ENCODE data around the gene SCARB2. TPM values are rescaled to one million over a fixed set of nuclear protein-coding genes. Genes with fewer than 3 reads are reported as not detected.

Gene SCARB2
- total and polyA plus RNA-seq, 2 donors (not counting 3 experiments of a cell fraction or from before 2014, with no cell fraction given) = 75.2 to 116 TPM

DNA sequence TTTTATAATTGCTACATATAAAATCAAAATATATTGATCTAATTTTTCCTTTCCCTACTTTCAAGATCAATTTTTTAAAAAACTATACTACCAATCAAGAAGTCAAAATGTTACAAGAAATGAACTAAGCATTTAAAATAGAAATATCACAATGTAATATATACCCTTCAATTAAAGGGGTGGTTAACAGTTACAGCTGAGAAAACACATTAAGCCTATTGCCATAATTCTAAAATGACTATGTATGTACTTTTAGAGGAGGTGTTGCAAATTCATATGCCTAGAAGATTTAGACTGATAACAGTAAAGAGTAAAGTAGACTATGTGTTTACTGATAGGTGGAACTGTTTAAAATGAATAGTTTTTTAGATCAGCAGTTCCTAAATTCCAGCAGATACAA is 69.1 kb downstream of the SCARB2 start:
- peaks cover 2 to 12% of the 10 kb centered on the region in 2 experiments for H3K36me3 ChIP-seq (ENCODE audit: control insufficient read depth in 2 of 2, extremely low read depth in 1 of 2, insufficient read depth in 2 of 2, low read length in 2 of 2)
- dilution Hi-C loops (cut with MboI; ENCODE audit: extremely low pct_ligation_motif_present, low sequenced_read_pairs) (no loop called here), intact Hi-C loops (cut with micrococcal nuclease) (loop anchor here (10.0 kb wide), 1 partner anchor 930 kb away; the partner anchor contains the start of gene CCNI)
- BruUV-seq (replicated peaks) = no TSS peak
- TF ChIP-seq, protein P1, sequence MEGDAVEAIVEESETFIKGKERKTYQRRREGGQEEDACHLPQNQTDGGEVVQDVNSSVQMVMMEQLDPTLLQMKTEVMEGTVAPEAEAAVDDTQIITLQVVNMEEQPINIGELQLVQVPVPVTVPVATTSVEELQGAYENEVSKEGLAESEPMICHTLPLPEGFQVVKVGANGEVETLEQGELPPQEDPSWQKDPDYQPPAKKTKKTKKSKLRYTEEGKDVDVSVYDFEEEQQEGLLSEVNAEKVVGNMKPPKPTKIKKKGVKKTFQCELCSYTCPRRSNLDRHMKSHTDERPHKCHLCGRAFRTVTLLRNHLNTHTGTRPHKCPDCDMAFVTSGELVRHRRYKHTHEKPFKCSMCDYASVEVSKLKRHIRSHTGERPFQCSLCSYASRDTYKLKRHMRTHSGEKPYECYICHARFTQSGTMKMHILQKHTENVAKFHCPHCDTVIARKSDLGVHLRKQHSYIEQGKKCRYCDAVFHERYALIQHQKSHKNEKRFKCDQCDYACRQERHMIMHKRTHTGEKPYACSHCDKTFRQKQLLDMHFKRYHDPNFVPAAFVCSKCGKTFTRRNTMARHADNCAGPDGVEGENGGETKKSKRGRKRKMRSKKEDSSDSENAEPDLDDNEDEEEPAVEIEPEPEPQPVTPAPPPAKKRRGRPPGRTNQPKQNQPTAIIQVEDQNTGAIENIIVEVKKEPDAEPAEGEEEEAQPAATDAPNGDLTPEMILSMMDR (IDR thresholded peaks at IDR 0.05; ENCODE audit: extremely low read depth in 1 of 2, insufficient read depth in 1 of 2, low read depth in 1 of 2, low read length in 2 of 2) = no peak
- no peak for TF ChIP-seq POLR2A (IDR thresholded peaks at IDR 0.05; ENCODE audit: low read depth, low read length)
- TF ChIP-seq MYC (IDR thresholded peaks at IDR 0.05; ENCODE audit: low read depth, low read length) = no peak
- H4K20me1 ChIP-seq (replicated peaks; ENCODE audit: control insufficient read depth, extremely low read depth, insufficient read depth, low read length) = peaks cover 9% of the 10 kb centered on the region
- H3K9me1 ChIP-seq (replicated peaks; ENCODE audit: control insufficient read depth, extremely low read depth, insufficient read depth, low read length) = no peaks in the 10 kb centered on the region
- H3K4me3 ChIP-seq (replicated peaks in 1 of 3; ENCODE audit: insufficient read depth in 1 of 3, low read depth in 1 of 3, low read length in 3 of 3) = no peak overlapping the region
- ChIA-PET CTCF (interaction anchor here (1.0 kb wide), 1 partner anchor 148 kb away, joined by 3 read pairs; no protein-coding TSS in a partner anchor), POLR2A (no interaction called here)
- no peak overlapping the region for H2AFZ ChIP-seq (ENCODE audit: low read depth, low read length)
- no peak for DNase-seq (ENCODE audit: low read depth, low spot score)
- no peak overlapping the region for H3K27ac ChIP-seq (ENCODE audit: insufficient read depth, low read depth, low read length)
- peaks cover 59% of the 10 kb centered on the region for H3K79me2 ChIP-seq (ENCODE audit: control insufficient read depth, insufficient read depth, low read length)
- no peaks in the 10 kb centered on the region for H3K27me3 ChIP-seq (ENCODE audit: control insufficient read depth in 2 of 2, insufficient read depth in 2 of 2, low read length in 2 of 2)
- no peak overlapping the region for H3K4me2 ChIP-seq (ENCODE audit: insufficient read depth, low read length)
- H3K4me1 ChIP-seq (ENCODE audit: control insufficient read depth, extremely low read depth, insufficient read depth, low read length) = peaks cover 23% of the 10 kb centered on the region
- no peak overlapping the region for H3K9ac ChIP-seq (replicated peaks; ENCODE audit: extremely low read depth, insufficient read depth, low read length)
- H3K9me3 ChIP-seq (replicated peaks; ENCODE audit: control insufficient read depth, insufficient read depth, low read length) = no peaks in the 10 kb centered on the region
- FAIRE-seq = no peak

DNA sequence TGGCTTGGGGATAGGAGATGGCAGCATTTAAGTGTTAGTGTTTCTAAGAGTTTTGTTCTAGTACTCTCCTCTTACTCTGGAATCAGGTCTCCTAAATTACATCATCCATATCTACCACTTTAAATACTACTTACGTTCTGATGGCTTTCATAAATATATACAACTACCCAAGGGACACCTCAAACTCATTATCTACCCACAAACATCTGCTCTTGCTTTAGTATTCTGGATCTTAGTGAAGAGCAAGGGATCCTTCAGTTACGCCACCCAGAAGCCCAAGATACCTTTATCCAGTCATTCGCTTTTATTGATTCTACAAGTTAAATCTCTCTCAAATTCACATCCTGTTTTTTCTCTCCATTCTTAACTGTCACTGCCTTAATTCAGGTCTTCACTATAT is 72.4 kb downstream of the SCARB2 start:
- H2AFZ ChIP-seq (ENCODE audit: low read depth, low read length) = no peak overlapping the region
- dilution Hi-C loops (cut with MboI; ENCODE audit: extremely low pct_ligation_motif_present, low sequenced_read_pairs) = no loop called here

More for the DNA sequence above, 72.4 kb downstream of the SCARB2 start:
- Histone ChIP-seq H3K27ac (ENCODE audit: insufficient read depth, low read depth, low read length) (no peak overlapping the region), H3K36me3 (ENCODE audit: control insufficient read depth in 2 of 2, extremely low read depth in 1 of 2, insufficient read depth in 2 of 2, low read length in 2 of 2) (peaks cover 6 to 18% of the 10 kb centered on the region in 2 experiments), H4K20me1 (replicated peaks; ENCODE audit: control insufficient read depth, extremely low read depth, insufficient read depth, low read length) (peaks cover 8% of the 10 kb centered on the region), H3K9me1 (replicated peaks; ENCODE audit: control insufficient read depth, extremely low read depth, insufficient read depth, low read length) (no peaks in the 10 kb centered on the region), H3K4me1 (ENCODE audit: control insufficient read depth, extremely low read depth, insufficient read depth, low read length) (peaks cover 3% of the 10 kb centered on the region), H3K27me3 (ENCODE audit: control insufficient read depth in 2 of 2, insufficient read depth in 2 of 2, low read length in 2 of 2) (no peaks in the 10 kb centered on the region), H3K4me2 (ENCODE audit: insufficient read depth, low read length) (no peak overlapping the region), H3K9ac (replicated peaks; ENCODE audit: extremely low read depth, insufficient read depth, low read length) (no peak overlapping the region), H3K9me3 (replicated peaks; ENCODE audit: control insufficient read depth, insufficient read depth, low read length) (no peaks in the 10 kb centered on the region), H3K79me2 (ENCODE audit: control insufficient read depth, insufficient read depth, low read length) (peaks cover 58% of the 10 kb centered on the region), H3K4me3 (replicated peaks in 1 of 3; ENCODE audit: insufficient read depth in 1 of 3, low read depth in 1 of 3, low read length in 3 of 3) (no peak overlapping the region)
- DNase-seq (ENCODE audit: low read depth, low spot score) (no peak), FAIRE-seq (no peak)
- CTCF ChIA-PET = no interaction called here
- intact Hi-C loops (cut with micrococcal nuclease) = loop anchor here (10.0 kb wide), 1 partner anchor 934 kb away; the partner anchor contains the start of gene CCNI
- TF ChIP-seq JUN (IDR thresholded peaks at IDR 0.05; ENCODE audit: borderline replicate concordance, insufficient read depth, insufficient read length, low read depth) (no peak), MYC (IDR thresholded peaks at IDR 0.05; ENCODE audit: low read depth, low read length) (no peak), EZH2 (IDR thresholded peaks at IDR 0.05; ENCODE audit: borderline replicate concordance, low read depth, low read length, severe bottlenecking) (no peak), POLR2A (IDR thresholded peaks at IDR 0.05; ENCODE audit: low read depth, low read length) (no peak), POLR2AphosphoS5 (IDR thresholded peaks at IDR 0.05; ENCODE audit: insufficient read depth, low read depth, low read length) (no peak), GATA2 (IDR thresholded peaks at IDR 0.05; ENCODE audit: insufficient read depth, insufficient read length, low read depth, low read length) (no peak), FOS (IDR thresholded peaks at IDR 0.05; ENCODE audit: borderline replicate concordance, insufficient read depth, low read length) (no peak)
- TF ChIP-seq, protein P2, sequence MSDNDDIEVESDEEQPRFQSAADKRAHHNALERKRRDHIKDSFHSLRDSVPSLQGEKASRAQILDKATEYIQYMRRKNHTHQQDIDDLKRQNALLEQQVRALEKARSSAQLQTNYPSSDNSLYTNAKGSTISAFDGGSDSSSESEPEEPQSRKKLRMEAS (IDR thresholded peaks at IDR 0.05; ENCODE audit: insufficient read depth, insufficient read length) = no peak
- TF ChIP-seq, protein P1 (IDR thresholded peaks at IDR 0.05; ENCODE audit: extremely low read depth in 1 of 2, insufficient read depth in 1 of 2, low read depth in 1 of 2, low read length in 2 of 2) = no peak
- no TSS peak for BruUV-seq (replicated peaks)
- POLR2A ChIA-PET = no interaction called here
